H9 (cell line): ENCODE measurements around the gene LLGL2. TPM values are rescaled to one million over a fixed set of nuclear protein-coding genes. Genes with fewer than 3 reads are reported as not detected.

Experiments
- DNase-seq: peaks from one replicate; pipeline ENCODE4 v3.0.0-alpha.2; 2017
- H2AFZ ChIP-seq: one replicate; pipeline ENCODE4 v1.6.1; 2013; ENCODE audit warnings: mild to moderate bottlenecking, low read length, control low read depth, moderate library complexity
- H2AK5ac ChIP-seq: 2 replicates; pipeline ENCODE4 v1.6.1; 2013; ENCODE audit warnings: low read length, control low read depth, mixed read lengths; ENCODE audit not compliant: insufficient read length
- H2BK120ac ChIP-seq: one replicate; pipeline ENCODE4 v1.6.1; 2013; ENCODE audit warnings: low read depth, mild to moderate bottlenecking, low read length, control low read depth, inconsistent platforms; ENCODE audit not compliant: poor library complexity, severe bottlenecking
- H2BK12ac ChIP-seq: 2 replicates; pipeline ENCODE4 v1.6.1; 2013; ENCODE audit warnings: low read length, control low read depth, mixed read lengths, low read depth; ENCODE audit not compliant: insufficient read length
- H2BK15ac ChIP-seq: 2 replicates; pipeline ENCODE4 v1.6.1; 2013; ENCODE audit warnings: low read depth, low read length, control low read depth
- H2BK20ac ChIP-seq: one replicate; pipeline ENCODE4 v1.6.1; 2013; ENCODE audit warnings: low read depth, mild to moderate bottlenecking, low read length, control low read depth, inconsistent platforms; ENCODE audit not compliant: poor library complexity, severe bottlenecking
- H2BK5ac ChIP-seq: 2 replicates; pipeline ENCODE4 v1.6.1; 2013; ENCODE audit warnings: low read length, control low read depth, mixed read lengths; ENCODE audit not compliant: insufficient read length
- H3K14ac ChIP-seq: 2 replicates; pipeline ENCODE4 v1.6.1; 2013; ENCODE audit warnings: low read length, control low read depth; ENCODE audit not compliant: insufficient read depth
- H3K18ac ChIP-seq: 2 replicates; pipeline ENCODE4 v1.6.1; 2013; ENCODE audit warnings: low read depth, mild to moderate bottlenecking, mixed read lengths, low read length, control low read depth; ENCODE audit not compliant: insufficient read length
- H3K23ac ChIP-seq: 2 replicates; pipeline ENCODE4 v1.6.1; 2013; ENCODE audit warnings: low read length, control low read depth, mixed read lengths, low read depth; ENCODE audit not compliant: insufficient read length
- H3K23me2 ChIP-seq: 2 replicates; pipeline ENCODE4 v1.6.1; 2013; ENCODE audit warnings: low read depth, mild to moderate bottlenecking, mixed read lengths, low read length, control low read depth; ENCODE audit not compliant: insufficient read length, poor library complexity, severe bottlenecking
- H3K27ac ChIP-seq: 2 replicates; pipeline ENCODE4 v1.5.1; 2013; ENCODE audit warnings: low read length, control low read depth, mixed read lengths, low read depth; ENCODE audit not compliant: insufficient read length
- H3K27me3 ChIP-seq: 2 replicates; pipeline ENCODE4 v1.6.1; 2013; ENCODE audit warnings: low read length, control low read depth, inconsistent platforms; ENCODE audit not compliant: insufficient read depth
- H3K4ac ChIP-seq: 2 replicates; pipeline ENCODE4 v1.6.1; 2013; ENCODE audit warnings: low read depth, mild to moderate bottlenecking, control low read depth, inconsistent platforms, low read length, moderate library complexity
- H3K4me1 ChIP-seq: 2 replicates; pipeline ENCODE4 v1.6.1; 2013; ENCODE audit warnings: low read length, control low read depth, inconsistent platforms; ENCODE audit not compliant: insufficient read depth
- H3K4me2 ChIP-seq: 2 replicates; pipeline ENCODE4 v1.6.1; 2013; ENCODE audit warnings: low read length, control low read depth, mixed read lengths; ENCODE audit not compliant: insufficient read length, insufficient read depth
- H3K56ac ChIP-seq: 2 replicates; pipeline ENCODE4 v1.6.1; 2013; ENCODE audit warnings: low read depth, mild to moderate bottlenecking, mixed read lengths, low read length, control low read depth; ENCODE audit not compliant: insufficient read length
- H3K79me1 ChIP-seq: 2 replicates; pipeline ENCODE4 v1.6.1; 2013; ENCODE audit warnings: low read depth, mild to moderate bottlenecking, moderate library complexity, low read length, control low read depth, inconsistent platforms; ENCODE audit not compliant: insufficient read depth, poor library complexity, severe bottlenecking
- H3K79me2 ChIP-seq: 2 replicates; pipeline ENCODE4 v1.6.1; 2013; ENCODE audit warnings: low read length, control low read depth, inconsistent platforms; ENCODE audit not compliant: insufficient read depth
- H3K9ac ChIP-seq: 2 replicates; pipeline ENCODE4 v1.6.1; 2013; ENCODE audit warnings: low read length, control low read depth, mixed read lengths; ENCODE audit not compliant: insufficient read length; ENCODE audit errors: extremely low read depth
- H3K9me3 ChIP-seq: one replicate; pipeline ENCODE4 v1.6.1; 2013; ENCODE audit warnings: low read depth, low read length, inconsistent platforms; ENCODE audit not compliant: control insufficient read depth
- H3T11ph ChIP-seq: one replicate; pipeline ENCODE4 v1.6.1; 2013; ENCODE audit warnings: mild to moderate bottlenecking, low read length, control low read depth, inconsistent platforms
- H4K20me1 ChIP-seq: one replicate; pipeline ENCODE4 v1.6.1; 2013; ENCODE audit not compliant: control insufficient read depth, insufficient read length, insufficient read depth
- H4K5ac ChIP-seq: 2 replicates; pipeline ENCODE4 v1.6.1; 2013; ENCODE audit warnings: low read depth, mild to moderate bottlenecking, mixed read lengths, low read length, control low read depth; ENCODE audit not compliant: insufficient read length
- H4K8ac ChIP-seq: replicated peaks from 2 replicates; pipeline ENCODE4 v1.6.1; 2013; ENCODE audit warnings: low read length, control low read depth, mixed read lengths, low read depth; ENCODE audit not compliant: insufficient read length
- H4K91ac ChIP-seq: 2 replicates; pipeline ENCODE4 v1.6.1; 2013; ENCODE audit warnings: low read depth, mild to moderate bottlenecking, moderate library complexity, mixed read lengths, low read length, control low read depth; ENCODE audit not compliant: insufficient read length
- H3K27ac Mint-ChIP-seq, 3 experiments: 2 replicates in 2 of 3; 3 replicates in 1 of 3; pipeline ENCODE4 v1.8.0; 2020 to 2021; ENCODE audit warnings: mixed read lengths in 3 of 3, mild to moderate bottlenecking in 1 of 3, moderate library complexity in 1 of 3
- H3K27me3 Mint-ChIP-seq: 2 replicates; pipeline ENCODE4 v1.8.0; 2021; ENCODE audit warnings: low read depth, mild to moderate bottlenecking, moderate library complexity, mixed read lengths
- H3K36me3 Mint-ChIP-seq, 3 experiments: 2 replicates in 2 of 3; 3 replicates in 1 of 3; pipeline ENCODE4 v1.8.0; 2020 to 2021; ENCODE audit warnings: low read depth in 3 of 3, mixed read lengths in 3 of 3; ENCODE audit not compliant: insufficient read depth in 1 of 3
- H3K4me1 Mint-ChIP-seq, 2 experiments: 2 replicates each; pipeline ENCODE4 v1.8.0; 2020; ENCODE audit warnings: mixed read lengths in 2 of 2
- H3K4me3 Mint-ChIP-seq, 2 experiments: 2 replicates in 1 of 2; 3 replicates in 1 of 2; pipeline ENCODE4 v1.8.0; 2020 to 2021; ENCODE audit warnings: mild to moderate bottlenecking in 2 of 2, mixed read lengths in 2 of 2, moderate library complexity in 1 of 2
- H3K9me3 Mint-ChIP-seq, 2 experiments: 2 replicates in 1 of 2; 3 replicates in 1 of 2; pipeline ENCODE4 v1.8.0; 2020; ENCODE audit warnings: mild to moderate bottlenecking in 2 of 2, mixed read lengths in 2 of 2, moderate library complexity in 1 of 2
- CTCF ChIP-seq: fragments of 200-600 bp; sonication (generic); conservative IDR thresholded peaks from 3 replicates; pipeline ENCODE4 v1.8.0; 2021; ENCODE audit warnings: antibody characterized with exemption, mild to moderate bottlenecking
- WGBS: extraction: QIAGEN DNeasy Blood & Tissue Kit; methylation state at CpG from one replicate; pipeline ENCODE4 v1.1.7; 2013; ENCODE audit warnings: missing lambda C conversion rate, low lambda C conversion rate, mixed read lengths; ENCODE audit not compliant: insufficient read length; ENCODE audit errors: extremely low coverage; 5-methylcytosine and 5-hydroxymethylcytosine counted together
- total RNA-seq: library from RNA; stranded (reverse); gene quantifications from 2 replicates; pipeline ENCODE4 v1.2.1, GENCODE V29; 2021

LLGL2 gene
- total RNA-seq, 1 experiment from 2014 or later = 90.4 TPM

GRCh38 chr17:75530837-75531720 is 5.6 kb downstream of the LLGL2 start:
- Mint-ChIP-seq H3K9me3 (no peaks in the 10 kb centered on the region), H3K4me3 (no peak overlapping the region), H3K4me1 (peaks cover 22 to 36% of the 10 kb centered on the region in 2 experiments), H3K27ac (peak overlapping the region in 1 of 3 experiments; percentile 84; a peak in 3 of 7 replicates), H3K27me3 (peaks cover 2% of the 10 kb centered on the region; the same call in 1 of the 2 replicates), H3K36me3 (peaks cover 3 to 18% (median 17%) of the 10 kb centered on the region in 3 experiments; a peak in 6 of 7 replicates)
- no peak overlapping the region for H2BK5ac ChIP-seq
- H2BK20ac ChIP-seq = no peak overlapping the region
- H3K23me2 ChIP-seq = peaks cover 6% of the 10 kb centered on the region
- H2BK12ac ChIP-seq = peak overlapping the region; percentile 22
- WGBS = no CpG with 5 or more reads among the region's 19 CpGs
- no peak overlapping the region for H3K56ac ChIP-seq
- H2AFZ ChIP-seq = no peak overlapping the region
- no peak overlapping the region for H3K9ac ChIP-seq
- no peak overlapping the region for H2BK15ac ChIP-seq
- TF ChIP-seq CTCF = no peak
- no peak overlapping the region for H3K4me2 ChIP-seq
- DNase-seq = peak; percentile 40
- H3K79me2 ChIP-seq = no peaks in the 10 kb centered on the region
- H3K27me3 ChIP-seq = no peaks in the 10 kb centered on the region
- no peaks in the 10 kb centered on the region for H3K4me1 ChIP-seq
- H3K27ac ChIP-seq = no peak overlapping the region
- H3K18ac ChIP-seq = no peak overlapping the region
- no peak overlapping the region for H3K14ac ChIP-seq
- H3T11ph ChIP-seq = no peak overlapping the region
- no peak overlapping the region for H2AK5ac ChIP-seq
- no peaks in the 10 kb centered on the region for H3K79me1 ChIP-seq
- no peak overlapping the region for H3K23ac ChIP-seq
- no peak overlapping the region for H4K8ac ChIP-seq
- H3K4ac ChIP-seq = no peak overlapping the region
- H4K5ac ChIP-seq = no peak overlapping the region
- H3K9me3 ChIP-seq = no peaks in the 10 kb centered on the region
- no peak overlapping the region for H2BK120ac ChIP-seq
- H4K20me1 ChIP-seq = no peaks in the 10 kb centered on the region
- H4K91ac ChIP-seq = no peak overlapping the region
